Stimulated activated CD4-positive, alpha-beta T cell treated with anti-CD3 and anti-CD28 coated beads, Interleukin-2, amount 100 ng/mL, for 24 hours (primary cell): ENCODE data around the gene ZNF292.
A peak's percentile ranks its signal among the peaks of the same experiment; 100 is the strongest.
"Not testable (repeated sequence)": the region's sequence is repeated elsewhere in the genome, so short reads cannot be mapped to it uniquely, and the experiment has no call there.

ENCODE experiments used
- DNase-seq, 2 donors: peaks; one replicate each; pipeline ENCODE4 v3.0.0-alpha.2; 2020

ZNF292 gene

DNA sequence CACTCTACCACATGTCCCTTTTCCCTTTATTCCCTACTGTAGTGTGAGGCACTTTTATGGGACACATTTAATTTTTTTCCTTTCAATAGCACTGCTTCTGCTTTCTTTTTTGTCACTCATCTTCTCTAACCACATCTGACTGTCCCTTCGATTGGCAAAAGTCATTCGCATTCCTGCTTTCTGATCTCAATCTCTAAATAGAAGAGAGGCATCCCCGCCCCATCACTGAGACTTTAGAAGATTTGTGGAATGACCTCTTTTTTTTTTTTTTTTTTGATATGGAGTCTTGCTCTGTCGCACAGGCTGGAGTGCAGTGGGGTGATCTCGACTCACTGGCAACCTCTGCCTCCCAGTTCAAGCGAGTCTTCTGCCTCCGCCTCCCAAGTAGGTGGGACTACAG lies 9.1 kb downstream of the ZNF292 start:
- no peak for DNase-seq

DNA sequence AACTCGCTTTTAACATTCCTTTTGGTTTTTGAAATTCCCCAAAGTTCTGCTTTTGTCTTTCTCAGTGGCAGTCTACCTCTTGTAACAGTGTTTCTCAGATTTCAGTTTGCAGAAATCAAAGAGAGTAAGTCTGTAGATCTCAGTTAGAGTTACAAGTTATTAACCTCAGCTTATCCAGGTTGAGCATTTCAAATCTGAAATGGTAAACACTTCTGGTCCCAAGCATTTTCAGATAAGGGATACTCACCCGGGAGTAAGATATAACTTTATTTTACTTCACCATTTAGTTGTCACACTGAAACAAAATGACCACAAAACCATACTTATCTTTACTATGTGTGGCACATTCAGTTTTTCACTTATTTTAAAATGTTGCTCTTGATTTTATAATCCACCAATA lies 9.8 kb downstream of the ZNF292 start:
- DNase-seq: no peak

DNA sequence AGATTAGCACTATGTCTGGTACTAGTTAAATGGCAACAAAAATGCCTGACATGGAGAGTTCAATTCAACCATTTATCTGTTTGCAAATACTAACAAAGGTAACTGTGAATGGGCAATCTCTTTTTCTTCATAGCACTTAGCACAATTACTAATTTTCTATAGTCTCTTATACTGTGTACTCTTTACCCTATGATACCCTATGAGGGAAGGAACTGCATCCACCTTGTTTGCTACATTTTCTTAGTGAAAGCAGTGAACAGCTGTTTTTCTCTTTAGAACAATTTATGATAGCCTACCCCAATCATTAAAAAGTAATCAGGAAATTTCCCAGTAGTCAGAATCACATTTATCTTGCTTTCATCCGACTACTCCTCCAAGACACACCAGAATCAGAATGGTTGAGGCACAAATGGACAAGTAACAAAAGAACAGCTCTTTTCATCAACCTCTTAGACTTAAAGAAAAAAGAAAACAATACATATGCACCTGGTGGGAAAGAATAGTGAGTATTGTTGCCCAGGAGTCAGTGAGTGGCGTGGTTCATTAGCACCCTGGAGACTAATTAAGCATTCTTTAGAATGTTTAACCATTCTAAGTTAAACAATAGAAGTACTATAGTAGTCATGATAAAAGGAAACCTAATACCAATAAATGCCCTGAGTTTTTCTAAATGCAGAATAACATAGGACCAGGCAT lies 16.7 kb downstream of the ZNF292 start:
- no peak for DNase-seq

DNA sequence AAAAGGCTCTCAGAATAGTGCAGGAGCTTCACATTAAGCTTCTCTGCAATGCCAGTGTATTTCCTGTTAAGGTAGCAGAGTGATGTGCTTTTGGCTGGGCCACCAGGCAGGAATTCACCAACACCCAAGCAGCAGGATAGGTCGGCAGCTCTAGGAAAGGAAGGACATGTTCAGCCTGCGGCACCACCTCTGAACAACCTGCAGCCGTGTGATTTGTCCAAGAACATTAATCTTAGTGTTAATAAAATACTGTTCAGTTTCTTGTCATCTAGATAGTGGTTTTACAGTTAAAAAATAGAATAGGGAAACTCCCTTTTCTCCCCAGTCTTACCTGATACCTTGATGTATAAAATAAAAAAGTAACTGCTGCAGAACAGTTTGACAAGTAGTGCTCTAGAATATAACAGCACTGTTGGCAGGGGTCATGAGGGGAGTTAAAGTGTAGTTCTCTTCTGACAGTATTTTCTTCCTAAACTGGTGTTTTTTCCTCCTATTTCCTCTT lies 18.8 kb downstream of the ZNF292 start:
- no peak for DNase-seq

DNA sequence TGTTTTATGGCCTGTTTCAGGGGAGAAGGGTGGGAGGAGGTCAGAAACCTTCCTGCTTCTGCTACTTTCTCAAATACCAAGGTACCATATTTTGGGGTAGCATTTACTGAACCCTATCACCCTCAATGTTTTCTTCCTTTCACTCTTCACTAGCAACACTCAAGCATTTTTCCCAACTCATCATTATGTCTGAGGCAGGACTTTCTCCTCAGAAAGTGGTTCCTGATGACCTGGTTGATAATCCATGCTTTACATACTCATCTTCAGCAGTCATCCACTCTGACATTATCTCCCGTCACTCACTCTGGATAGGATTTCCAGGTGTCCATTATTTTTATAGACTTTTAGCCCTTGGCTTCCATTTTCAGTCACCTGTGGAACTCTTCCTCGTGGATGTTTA lies 21.1 kb downstream of the ZNF292 start:
- no peak for DNase-seq

DNA sequence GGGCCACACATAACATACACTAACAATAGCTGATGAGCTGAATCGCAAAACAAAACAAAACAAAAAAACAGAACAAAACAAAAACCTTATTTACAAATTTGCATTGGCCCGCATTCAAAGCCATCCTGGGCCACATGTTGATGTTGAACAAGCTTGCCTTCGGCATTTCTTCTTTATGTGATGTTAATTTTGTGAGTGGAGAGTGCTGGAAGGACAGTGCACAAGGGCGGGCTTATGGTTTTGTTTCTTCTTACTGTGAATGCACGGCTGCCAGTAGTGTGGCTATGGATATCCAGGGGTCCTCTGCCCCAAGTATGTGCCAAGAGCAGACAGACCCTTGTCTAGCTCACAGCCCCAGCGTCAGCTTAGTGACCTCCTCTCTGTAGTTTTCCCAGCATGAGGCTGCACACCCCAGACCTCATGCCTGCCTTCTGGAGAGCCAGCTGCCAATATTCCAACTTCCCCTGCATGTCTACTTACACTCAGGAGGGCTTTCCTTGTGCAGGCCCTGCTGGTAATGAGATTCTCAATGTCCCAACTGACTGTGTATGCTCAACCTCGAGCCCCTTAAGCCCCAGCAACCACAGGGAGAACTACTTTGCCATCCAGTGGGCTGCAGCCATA lies 24.9 kb downstream of the ZNF292 start:
- no peak for DNase-seq

DNA sequence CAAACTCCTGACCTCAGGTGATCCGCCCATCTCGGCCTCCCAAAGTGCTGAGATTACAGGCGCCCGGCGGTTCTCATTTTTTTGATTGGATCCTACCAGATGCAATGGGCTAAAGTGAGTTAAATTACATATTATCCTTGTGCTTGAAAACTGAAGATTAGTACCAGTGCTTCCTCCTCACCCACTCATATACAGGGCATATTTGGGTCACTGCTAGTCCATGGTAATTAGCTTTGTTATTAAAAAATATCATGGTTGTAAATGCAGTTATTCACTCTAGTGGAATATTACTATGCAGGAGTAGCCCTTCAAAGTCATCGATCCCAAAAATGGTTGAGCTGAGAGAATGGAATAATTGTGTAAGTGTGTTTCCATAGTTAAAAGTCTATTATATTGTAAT lies 26.5 kb downstream of the ZNF292 start:
- no peak for DNase-seq

DNA sequence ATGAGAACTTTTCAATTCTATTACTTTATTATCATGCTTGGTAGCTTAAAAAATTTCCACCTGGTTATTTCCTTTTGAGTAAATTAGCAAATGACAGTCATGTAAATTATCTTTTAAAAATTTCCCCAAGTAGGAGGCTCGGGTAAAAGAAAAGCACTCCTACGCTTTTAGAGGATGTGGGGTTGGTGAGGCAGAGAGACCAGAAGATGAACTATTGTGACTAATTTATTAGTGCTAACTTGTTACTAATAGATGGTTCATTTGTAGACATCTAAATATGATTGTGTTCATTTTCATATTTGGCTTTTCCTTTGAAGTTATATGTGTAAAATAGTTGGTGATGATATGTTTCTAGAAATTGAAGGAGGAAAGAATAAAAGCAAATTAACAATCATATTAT lies 27.0 kb downstream of the ZNF292 start:
- peak in 1 of 2 donors; percentile 39 for DNase-seq

DNA sequence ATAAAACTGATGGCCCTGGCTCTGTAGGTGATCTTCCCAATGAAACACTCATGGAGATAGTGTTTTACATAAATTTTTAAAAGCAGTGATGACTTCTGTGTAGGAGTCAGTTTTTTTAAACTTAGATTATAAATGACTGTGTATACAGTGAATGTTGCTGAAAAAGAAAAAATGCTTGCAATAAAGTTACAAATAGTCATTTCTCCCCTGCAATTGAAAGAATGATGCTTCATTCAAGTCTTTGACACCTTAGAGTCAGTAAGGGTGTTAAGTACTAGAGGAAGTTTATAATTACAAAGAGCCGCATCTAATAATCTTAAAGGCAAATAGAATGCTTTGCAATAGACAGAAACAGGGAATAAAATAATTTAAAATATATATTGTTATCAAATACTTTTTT lies 27.6 kb downstream of the ZNF292 start:
- DNase-seq: no peak

DNA sequence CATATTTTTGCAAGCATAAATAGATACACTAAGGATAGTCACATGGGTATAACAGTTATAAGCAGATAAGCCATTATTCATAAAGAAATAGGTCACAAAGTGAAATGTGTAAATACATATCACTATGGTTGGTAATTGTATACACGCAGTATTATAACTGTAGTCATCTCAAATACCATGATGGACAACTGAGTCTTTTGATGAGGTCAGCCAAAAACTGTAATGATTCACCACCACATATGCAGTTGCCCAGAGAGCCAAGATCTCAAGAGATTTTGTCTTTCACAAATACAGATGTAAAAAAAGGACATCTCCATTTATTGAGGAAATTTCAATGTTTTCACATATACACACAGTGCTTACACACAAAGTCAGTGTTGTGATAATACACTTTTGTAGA lies 28.3 kb downstream of the ZNF292 start:
- no peak for DNase-seq

DNA sequence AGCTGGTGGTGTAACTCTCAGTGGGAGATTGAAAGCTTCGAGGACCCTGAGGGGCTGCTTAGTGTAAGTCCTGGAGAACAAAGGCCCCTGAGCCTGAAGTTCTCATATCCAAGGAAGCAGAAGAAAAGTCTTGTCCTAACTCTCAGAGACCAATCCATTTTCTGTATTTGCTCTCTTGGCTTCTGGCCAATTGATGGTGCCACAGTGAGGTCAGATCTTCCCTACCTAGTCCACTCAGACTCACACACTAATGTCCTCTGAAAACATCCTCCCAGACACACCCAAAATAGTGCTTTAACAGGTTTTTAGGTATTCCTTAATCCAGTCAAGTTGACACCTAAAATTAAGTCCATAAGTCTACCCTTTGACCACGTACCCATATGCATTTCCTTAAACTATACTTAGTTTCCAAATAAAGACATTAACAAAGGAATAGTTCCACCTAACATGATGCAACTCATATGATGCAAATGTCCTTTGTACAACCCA lies 29.4 kb downstream of the ZNF292 start:
- DNase-seq: no peak

DNA sequence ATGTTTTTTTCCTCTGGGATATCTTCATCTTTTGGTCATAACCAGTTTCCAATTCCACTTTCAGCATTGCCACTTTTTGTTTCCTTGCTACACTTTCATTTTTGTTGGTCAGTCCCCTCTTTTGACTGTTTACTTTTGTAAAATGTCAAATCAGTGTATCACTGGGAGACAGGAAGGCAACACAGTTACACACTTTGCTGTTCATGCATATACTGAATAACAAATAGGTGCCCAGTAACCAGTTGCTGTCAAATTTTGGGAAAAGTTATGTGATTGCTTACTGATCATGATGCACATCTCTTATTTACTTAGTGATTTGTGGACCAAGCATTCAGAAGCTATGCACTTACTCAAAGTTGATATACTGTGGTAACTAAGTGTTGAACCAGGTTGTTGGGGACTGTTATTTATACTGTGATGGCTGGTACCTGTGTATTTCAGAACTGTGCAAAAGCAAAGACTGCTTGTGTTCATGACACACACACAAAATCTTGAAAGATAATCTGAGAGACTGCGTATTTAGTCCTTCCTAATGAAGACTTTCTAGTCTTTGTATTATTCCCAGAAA lies 41.0 kb downstream of the ZNF292 start:
- no peak for DNase-seq

DNA sequence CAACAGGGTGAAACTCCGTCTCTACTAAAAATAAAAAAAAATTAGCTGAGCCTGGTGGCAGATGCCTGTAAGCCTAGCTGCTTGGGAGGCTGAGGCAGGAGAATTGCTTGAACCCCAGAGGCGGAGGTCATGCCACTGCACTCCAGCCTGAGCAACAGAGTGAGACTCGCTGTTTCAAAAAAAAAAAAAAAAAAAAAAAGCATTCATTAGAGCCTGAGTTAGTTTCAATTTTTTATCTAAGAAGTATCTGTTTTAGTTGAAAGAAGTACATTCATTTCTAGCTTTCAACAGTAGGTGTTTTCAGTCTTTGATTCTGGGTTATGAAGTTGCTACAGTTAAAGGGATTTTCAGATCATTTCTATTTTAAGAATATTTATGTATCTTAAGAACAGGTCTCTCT lies 42.2 kb downstream of the ZNF292 start:
- peak; percentile 33 to 34 for DNase-seq

DNA sequence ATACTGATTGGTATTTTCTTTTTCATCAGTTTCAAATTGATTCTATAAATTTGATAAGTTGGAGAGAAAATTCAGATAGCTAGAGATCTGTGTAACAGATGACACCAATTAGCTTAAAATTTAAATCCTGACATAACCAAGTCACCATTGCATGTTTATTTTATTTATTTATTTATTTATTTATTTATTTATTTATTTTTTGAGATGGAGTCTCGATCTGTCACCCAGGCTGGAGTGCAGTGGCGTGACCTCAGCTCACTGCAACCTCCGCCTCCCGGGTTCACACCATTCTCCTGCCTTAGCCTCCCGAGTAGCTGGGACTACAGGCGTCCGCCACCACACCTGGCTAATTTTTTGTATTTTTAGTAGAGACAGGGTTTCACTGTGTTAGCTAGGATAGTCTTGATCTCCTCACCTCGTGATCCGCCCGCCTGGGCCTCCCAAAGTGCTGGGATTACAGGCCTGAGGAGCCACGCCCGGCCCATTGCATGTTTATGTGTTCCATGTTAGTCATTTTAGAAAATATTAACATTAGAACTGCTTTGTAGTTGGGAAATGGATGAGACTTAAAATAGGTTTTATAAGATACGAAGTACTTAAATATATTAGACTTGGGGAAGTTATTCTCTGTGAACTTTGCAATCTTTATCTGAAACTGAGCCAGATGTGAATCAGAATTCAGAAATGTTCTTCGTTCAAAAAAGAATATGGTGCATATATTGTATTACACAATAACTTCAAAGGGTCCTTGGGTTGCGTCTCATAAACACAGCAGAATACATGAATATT lies 42.9 kb downstream of the ZNF292 start:
- not testable (repeated sequence) for DNase-seq

DNA sequence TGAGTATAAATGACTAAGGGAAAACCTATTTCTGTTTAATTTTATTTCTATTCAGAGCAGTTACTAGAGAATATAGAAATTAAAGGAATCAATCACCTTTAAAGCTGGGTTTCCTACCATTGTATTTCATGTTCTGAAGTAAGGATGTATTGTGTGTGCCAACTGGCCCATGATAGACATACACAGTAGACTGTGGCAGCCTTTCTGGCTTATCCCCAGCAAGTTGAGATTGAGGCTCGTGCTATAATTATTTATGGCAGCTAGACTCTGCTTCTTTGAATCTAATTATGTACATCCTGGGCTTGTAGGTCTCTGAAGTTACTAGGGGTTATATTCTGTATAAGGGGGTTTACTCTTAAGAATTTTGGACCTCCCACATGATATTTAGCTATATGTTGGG lies 44.4 kb downstream of the ZNF292 start:
- DNase-seq: no peak

DNA sequence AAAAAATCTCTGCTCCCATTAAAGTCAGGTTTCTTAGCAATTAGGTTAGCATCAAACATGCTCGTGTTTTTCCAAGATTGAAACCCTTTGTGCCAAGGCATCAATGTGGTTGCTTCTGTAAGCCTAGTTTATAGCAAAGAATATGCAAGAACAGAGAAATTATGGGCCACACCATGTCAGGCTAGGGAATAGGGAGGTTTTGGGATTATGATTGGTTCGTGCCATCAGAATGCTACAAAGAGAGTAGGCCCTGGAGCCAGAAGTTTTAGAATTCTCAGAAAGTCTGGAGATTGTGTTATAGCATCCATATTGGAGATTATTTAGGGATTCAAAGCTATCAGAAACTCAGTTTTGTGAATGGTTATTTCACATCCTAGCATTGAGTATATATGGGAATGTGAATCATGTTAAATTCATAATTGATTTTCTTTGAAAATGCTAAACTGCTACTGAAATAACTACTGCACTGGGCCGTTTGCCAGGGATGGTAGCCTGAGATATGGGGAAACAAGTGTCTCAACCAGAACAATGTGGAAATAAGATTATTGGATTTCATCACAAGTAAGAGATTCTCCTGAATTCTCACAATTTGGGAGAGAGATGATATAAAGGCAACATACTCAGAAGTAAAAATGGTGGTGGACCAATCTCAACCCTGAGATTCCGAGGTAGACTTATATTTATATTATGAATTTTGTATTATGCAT lies 45.3 kb downstream of the ZNF292 start:
- no peak for DNase-seq

DNA sequence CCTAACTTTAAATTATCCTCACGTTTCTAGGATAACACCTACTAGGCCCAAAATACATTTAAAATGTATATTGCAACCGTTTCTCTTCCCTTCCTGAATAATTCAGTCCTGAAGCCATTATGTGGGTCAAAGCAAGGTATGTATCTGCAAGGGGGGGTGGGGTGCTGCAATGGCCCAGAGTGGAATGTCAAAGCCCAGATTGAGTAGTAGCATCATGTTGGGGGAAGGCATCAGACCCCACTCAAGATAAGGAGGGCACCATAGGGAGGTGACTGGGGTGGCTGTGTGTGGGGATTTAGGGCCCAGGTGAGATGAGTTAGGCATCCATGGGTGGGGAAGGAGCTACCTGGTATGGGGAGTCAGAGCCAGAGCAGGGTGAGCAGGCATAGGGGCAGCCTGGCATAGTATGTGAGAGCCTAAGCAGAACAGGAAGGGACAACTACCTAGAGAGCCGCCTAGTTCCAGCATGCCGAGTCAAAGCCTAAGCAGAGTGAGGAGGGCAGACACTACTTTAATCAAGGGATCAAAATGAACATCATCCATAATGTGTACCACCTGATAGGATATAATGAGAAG lies 48.2 kb downstream of the ZNF292 start:
- DNase-seq: no peak

DNA sequence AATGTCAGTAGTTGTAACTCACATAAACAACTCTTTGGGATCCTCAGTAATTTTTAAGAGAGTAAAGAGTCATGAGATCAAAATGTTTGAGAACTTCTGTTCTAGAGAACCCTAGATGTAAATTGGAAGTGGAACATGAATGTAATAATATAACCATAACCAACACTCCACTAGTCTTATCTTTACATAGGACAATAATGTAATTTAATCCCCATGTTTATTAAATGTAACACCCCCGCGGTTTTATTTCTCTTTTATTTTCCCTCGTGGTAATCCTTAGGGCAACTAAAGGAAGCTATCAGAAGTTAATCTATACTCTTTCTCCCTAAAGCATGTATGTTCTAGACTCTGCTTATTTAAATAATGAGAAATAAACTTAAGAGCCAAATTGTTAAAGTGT lies 54.4 kb downstream of the ZNF292 start:
- DNase-seq: no peak

DNA sequence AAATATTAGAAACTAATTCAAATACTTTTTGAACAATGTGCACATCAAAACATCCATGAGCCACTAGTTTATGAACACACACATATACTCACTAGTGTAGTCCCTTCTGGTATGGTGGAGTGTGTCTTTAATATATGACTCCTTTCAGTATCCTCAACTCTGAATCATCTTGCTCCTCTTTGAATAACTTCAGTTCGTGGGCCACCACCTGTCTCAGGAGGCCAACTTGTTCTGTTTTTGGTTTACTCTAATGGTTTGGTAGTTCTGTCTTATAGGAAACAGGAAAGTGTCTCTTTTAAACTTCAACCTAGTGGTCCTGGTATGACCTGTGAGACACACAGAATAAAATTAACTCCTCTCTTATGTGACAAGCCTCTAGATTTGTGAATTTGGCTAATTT lies 55.6 kb downstream of the ZNF292 start:
- DNase-seq: peak in 1 of 2 donors; percentile 36

DNA sequence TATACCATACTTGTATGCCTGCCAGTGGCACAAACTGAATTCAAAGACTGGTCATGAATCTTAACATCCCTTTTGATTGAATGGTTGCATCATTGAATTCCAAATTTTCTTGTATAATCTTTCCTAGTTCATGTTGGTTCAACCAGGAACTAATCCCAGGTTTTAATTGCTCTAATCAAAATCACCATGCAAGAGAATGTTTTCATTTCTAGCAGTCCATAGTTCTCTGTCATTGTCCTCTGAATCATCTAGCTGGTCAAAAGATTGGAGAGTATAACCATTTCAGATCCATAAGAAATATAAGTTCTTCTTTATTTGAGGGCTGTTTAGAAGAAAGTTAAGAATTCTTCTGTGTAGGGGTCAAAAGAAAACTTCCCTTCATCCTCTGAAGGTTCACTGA lies 57.2 kb downstream of the ZNF292 start:
- no peak for DNase-seq

DNA sequence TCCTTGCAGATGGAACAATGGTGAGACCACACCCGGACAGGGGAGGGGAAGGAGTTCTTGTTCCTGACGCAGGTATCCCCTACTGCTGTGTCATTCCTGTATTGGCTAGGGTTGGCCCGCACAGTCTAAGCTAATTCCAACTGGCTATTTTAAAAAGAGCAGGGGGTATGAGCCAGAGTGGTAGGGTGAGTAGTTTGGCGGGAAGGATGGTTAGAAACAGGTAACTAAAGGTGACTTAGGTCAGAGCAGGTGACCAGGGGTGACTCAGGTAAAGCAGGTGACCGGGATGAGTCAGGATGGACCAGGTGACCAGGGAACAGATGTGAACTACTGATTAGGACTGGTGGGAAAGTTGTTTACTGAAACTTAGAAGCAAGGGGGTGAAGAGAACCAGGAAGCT lies 58.0 kb downstream of the ZNF292 start:
- no peak for DNase-seq

DNA sequence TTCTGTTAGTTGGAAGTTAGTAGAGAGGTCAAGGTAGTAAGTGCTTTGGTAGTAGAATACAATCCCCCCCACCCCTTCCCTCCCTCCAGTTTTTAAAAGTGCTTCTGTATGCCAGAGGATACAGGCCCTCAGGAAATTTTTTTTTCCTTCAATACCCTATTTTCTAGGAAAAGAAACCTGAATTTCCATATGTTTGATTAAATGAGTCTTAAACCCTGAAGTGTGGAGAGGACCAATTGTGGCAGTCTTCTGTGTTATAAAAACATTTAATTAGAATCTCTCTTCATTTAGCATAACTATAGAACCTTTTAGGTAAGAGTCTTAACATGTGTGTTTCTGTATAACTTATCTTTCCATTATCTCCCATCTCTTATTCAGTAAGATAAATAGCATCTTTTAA lies 59.5 kb downstream of the ZNF292 start:
- DNase-seq: no peak
